Neural cell (in vitro differentiated cells): ENCODE data around the gene AGBL3. TPM values are rescaled to one million over a fixed set of nuclear protein-coding genes. Genes with fewer than 3 reads are reported as not detected.

Experiments
- H2AFZ ChIP-seq: fragments of 200-600, 300-800 bp; sonication (generic), shearing (Covaris generic); 2 replicates; pipeline ENCODE4 v1.6.0; 2014; ENCODE audit warnings: low read depth, mild to moderate bottlenecking, antibody characterized with exemption, low read length, moderate library complexity
- H3F3A ChIP-seq: fragments of 200-600 bp; shearing (Covaris generic); 2 replicates; pipeline ENCODE4 v1.6.1; 2016; ENCODE audit warnings: mild to moderate bottlenecking, moderate library complexity, mixed read lengths, antibody characterized with exemption, low read length; ENCODE audit not compliant: insufficient read depth, poor library complexity, severe bottlenecking
- H3K27ac ChIP-seq: fragments of 200-600, 300-800 bp; sonication (generic), shearing (Covaris generic); 2 replicates; pipeline ENCODE4 v1.5.1; 2014; ENCODE audit warnings: mild to moderate bottlenecking, low read length, moderate library complexity
- H3K27me3 ChIP-seq: fragments of 300-800, 200-600 bp; sonication (generic), shearing (Covaris generic); 2 replicates; pipeline ENCODE4 v1.6.0; 2014; ENCODE audit warnings: mild to moderate bottlenecking, low read depth, low read length, moderate library complexity; ENCODE audit not compliant: insufficient read depth
- H3K36me3 ChIP-seq: fragments of 300-800, 200-600 bp; sonication (generic), shearing (Covaris generic); 2 replicates; pipeline ENCODE4 v1.5.1; 2014; ENCODE audit warnings: mild to moderate bottlenecking, antibody characterized with exemption, low read length, moderate library complexity; ENCODE audit not compliant: insufficient read depth
- H3K4me2 ChIP-seq: fragments of 300-800, 200-600 bp; sonication (generic), shearing (Covaris generic); 2 replicates; pipeline ENCODE4 v1.6.0; 2014; ENCODE audit warnings: mild to moderate bottlenecking, low read length
- H3K4me3 ChIP-seq: fragments of 300-800, 200-600 bp; sonication (generic), shearing (Covaris generic); 2 replicates; pipeline ENCODE4 v1.5.1; 2014; ENCODE audit warnings: mild to moderate bottlenecking, low read length, moderate library complexity
- H3K79me2 ChIP-seq: fragments of 200-600 bp; shearing (Covaris generic); replicated peaks from 2 replicates; pipeline ENCODE4 v1.6.0; 2014; ENCODE audit warnings: mild to moderate bottlenecking, low read length, moderate library complexity; ENCODE audit not compliant: insufficient read depth
- H3K9ac ChIP-seq: fragments of 300-800, 200-600 bp; sonication (generic), shearing (Covaris generic); 2 replicates; pipeline ENCODE4 v1.6.1; 2016; ENCODE audit warnings: mild to moderate bottlenecking, low read length, mixed read lengths
- H3K9me2 ChIP-seq: fragments of 200-600 bp; shearing (Covaris generic); 2 replicates; pipeline ENCODE4 v1.6.1; 2016; ENCODE audit warnings: mild to moderate bottlenecking, low read length, mixed read lengths; ENCODE audit not compliant: insufficient read depth
- H3K9me3 ChIP-seq: fragments of 200-600, 300-800 bp; sonication (generic), shearing (Covaris generic); 2 replicates; pipeline ENCODE4 v1.6.1; 2016; ENCODE audit warnings: mild to moderate bottlenecking, mixed run types, low read length, moderate library complexity, mixed read lengths
- H4K20me1 ChIP-seq: fragments of 200-600 bp; shearing (Covaris generic); 2 replicates; pipeline ENCODE4 v1.6.1; 2016; ENCODE audit warnings: mild to moderate bottlenecking, mixed run types; ENCODE audit not compliant: insufficient read depth
- CTCF ChIP-seq: fragments of 450-650 bp; IDR thresholded peaks from 2 replicates; pipeline ENCODE4 v1.5.1; 2014; ENCODE audit warnings: antibody characterized with exemption, mild to moderate bottlenecking, moderate library complexity; ENCODE audit not compliant: poor library complexity, severe bottlenecking
- EP300 ChIP-seq: fragments of 450-650 bp; conservative IDR thresholded peaks from 2 replicates; pipeline ENCODE4 v1.6.1; 2014; ENCODE audit warnings: antibody characterized with exemption, mild to moderate bottlenecking, moderate library complexity; ENCODE audit not compliant: poor library complexity, severe bottlenecking
- EZH2 ChIP-seq: fragments of 200-600, 300-800 bp; shearing (Covaris generic), sonication (generic); IDR thresholded peaks from 2 replicates; pipeline ENCODE4 v1.6.1; 2014; ENCODE audit warnings: antibody characterized with exemption, low read length, borderline replicate concordance, mild to moderate bottlenecking; ENCODE audit not compliant: insufficient read depth, poor library complexity, severe bottlenecking
- MXI1 ChIP-seq: fragments of 450-650 bp; conservative IDR thresholded peaks from 2 replicates; pipeline ENCODE4 v1.6.1; 2014; ENCODE audit warnings: antibody characterized with exemption, mild to moderate bottlenecking; ENCODE audit not compliant: poor library complexity, severe bottlenecking
- POLR2AphosphoS5 ChIP-seq: IDR thresholded peaks from 2 replicates; pipeline ENCODE4 v1.6.1; 2012
- RAD21 ChIP-seq: fragments of 450-650 bp; conservative IDR thresholded peaks from 2 replicates; pipeline ENCODE4 v1.6.1; 2014; ENCODE audit warnings: antibody characterized with exemption, mild to moderate bottlenecking, moderate library complexity
- REST ChIP-seq: IDR thresholded peaks from 2 replicates; pipeline ENCODE4 v1.6.1; 2012; ENCODE audit warnings: borderline replicate concordance
- SMC3 ChIP-seq: fragments of 450-650 bp; conservative IDR thresholded peaks from 2 replicates; pipeline ENCODE4 v1.6.1; 2014; ENCODE audit warnings: antibody characterized with exemption, mild to moderate bottlenecking, moderate library complexity; ENCODE audit not compliant: poor library complexity
- TAF1 ChIP-seq: IDR thresholded peaks from 2 replicates; pipeline ENCODE4 v1.6.1; 2012; ENCODE audit warnings: low read depth
- polyA plus RNA-seq: library from polyadenylated mRNA; depleted of rRNA; stranded (reverse); fragments of >200 nt; gene quantifications from 2 replicates; pipeline ENCODE4 v1.2.3, GENCODE V29; 2014

The AGBL3 gene
- polyA plus RNA-seq, 1 donor from 2014 or later, result 9.5 TPM

- Histone ChIP-seq H4K20me1 (no peaks in the 10 kb centered on the region), H3K4me2 (no peak overlapping the region), H3K79me2 (no peaks in the 10 kb centered on the region), H3K27me3 (no peaks in the 10 kb centered on the region), H3K9me3 (peaks cover 11% of the 10 kb centered on the region), H3F3A (no peaks in the 10 kb centered on the region), H3K9ac (no peak overlapping the region), H2AFZ (no peak overlapping the region), H3K36me3 (no peaks in the 10 kb centered on the region), H3K4me3 (no peak overlapping the region), H3K9me2 (no peaks in the 10 kb centered on the region), H3K27ac (no peak overlapping the region)
- TF ChIP-seq EZH2, result no peak
Measured at GRCh38 chr7:135178364-135178763, 192.1 kb downstream of the AGBL3 start.

- no peaks in the 10 kb centered on the region for H3K9me2 ChIP-seq
- H3K27me3 ChIP-seq, result no peaks in the 10 kb centered on the region
- TF ChIP-seq MXI1, result no peak
- TF ChIP-seq TAF1, result no peak
- no peak for TF ChIP-seq REST
- no peak for TF ChIP-seq POLR2AphosphoS5
- TF ChIP-seq SMC3, result no peak
- no peak for TF ChIP-seq CTCF
- no peak for TF ChIP-seq RAD21
- H3K79me2 ChIP-seq, result no peaks in the 10 kb centered on the region
- peaks cover 11% of the 10 kb centered on the region for H3K9me3 ChIP-seq
- no peak overlapping the region for H3K4me3 ChIP-seq
- no peak overlapping the region for H3K9ac ChIP-seq
- H3K36me3 ChIP-seq, result no peaks in the 10 kb centered on the region
- H2AFZ ChIP-seq, result no peak overlapping the region
- no peak overlapping the region for H3K27ac ChIP-seq
- no peaks in the 10 kb centered on the region for H3F3A ChIP-seq
- no peak overlapping the region for H3K4me2 ChIP-seq
- no peaks in the 10 kb centered on the region for H4K20me1 ChIP-seq
Measured at GRCh38 chr7:135179321-135179925, 193.1 kb downstream of the AGBL3 start.

GRCh38 chr7:135180122-135180521 lies 193.8 kb downstream of the AGBL3 start:
- no peaks in the 10 kb centered on the region for H3K79me2 ChIP-seq
- no peak for TF ChIP-seq EZH2
- no peak for TF ChIP-seq EP300
- no peaks in the 10 kb centered on the region for H3K27me3 ChIP-seq

More at GRCh38 chr7:135180122-135180521, 193.8 kb downstream of the AGBL3 start:
- Histone ChIP-seq H2AFZ (no peak overlapping the region), H3K9ac (no peak overlapping the region), H3K4me2 (no peak overlapping the region), H3K4me3 (no peak overlapping the region), H4K20me1 (no peaks in the 10 kb centered on the region), H3F3A (no peaks in the 10 kb centered on the region), H3K9me3 (peaks cover 11% of the 10 kb centered on the region), H3K27ac (no peak overlapping the region), H3K36me3 (no peaks in the 10 kb centered on the region), H3K9me2 (no peaks in the 10 kb centered on the region)
